HG02840 (cell line): ENCODE data around the gene FMO3.

Source experiments
- ATAC-seq: cut with Tn5 transposase; IDR thresholded peaks from one replicate; pipeline ENCODE4 v1.9.1; 2021; ENCODE audit warnings: mild to moderate bottlenecking, moderate library complexity, moderate number of reproducible peaks; ENCODE audit not compliant: unreplicated experiment, low FRiP score

Gene FMO3

GRCh38 chr1:171155484-171155883 lies 64.8 kb downstream of the FMO3 start:
- no peak for ATAC-seq

GRCh38 chr1:171158096-171158495 lies 67.4 kb downstream of the FMO3 start:
- no peak for ATAC-seq

GRCh38 chr1:171158551-171158950 lies 67.8 kb downstream of the FMO3 start:
- ATAC-seq: no peak

GRCh38 chr1:171159148-171159547 lies 68.4 kb downstream of the FMO3 start:
- no peak for ATAC-seq

- no peak for ATAC-seq
Observed at GRCh38 chr1:171160211-171160610, 69.5 kb downstream of the FMO3 start.

GRCh38 chr1:171160639-171161354 lies 70.1 kb downstream of the FMO3 start:
- ATAC-seq: no peak

- no peak for ATAC-seq
Observed at GRCh38 chr1:171161431-171161830, 70.7 kb downstream of the FMO3 start.

- ATAC-seq: no peak
Observed at GRCh38 chr1:171166361-171166760, 75.7 kb downstream of the FMO3 start.
